Endothelial cell of umbilical vein (primary cell): ENCODE data around the gene ZNF503. TPM values are rescaled to one million over a fixed set of nuclear protein-coding genes. Genes with fewer than 3 reads are reported as not detected.

ENCODE experiments used
- BruUV-seq: library from RNA; stranded (reverse); fragments of 400-500 nt; replicated peaks from 2 replicates; lab custom pipeline; 2021; lab: Mats Ljungman, UMichigan
- CTCF ChIA-PET: fragments of 300-600, 350-600 bp; sonication (Branson Sonifier 250); formaldehyde crosslinking; loops from one replicate; lab custom pipeline; 2021; ENCODE audit warnings: antibody characterized with exemption, inconsistent platforms; lab: Charles Lee
- POLR2A ChIA-PET: fragments of 300-600, 350-600 bp; sonication (Branson Sonifier 250); formaldehyde crosslinking; loops from one replicate; lab custom pipeline; 2021; ENCODE audit warnings: antibody characterized with exemption, inconsistent platforms; lab: Charles Lee
- DNase-seq: peaks from one replicate; pipeline ENCODE4 v3.0.0-alpha.2; 2011; ENCODE audit warnings: low read depth, low spot score
- FAIRE-seq: peaks from 2 replicates; lab custom pipeline; 2011; peaks lifted over from hg19 to GRCh38; lab: Jason Lieb, UNC
- H2AFZ ChIP-seq: 2 replicates; pipeline ENCODE4 v1.6.0; 2012; ENCODE audit warnings: low read depth, low read length, control low read depth, inconsistent platforms
- H3K27ac ChIP-seq: 2 replicates; pipeline ENCODE4 v1.5.1; 2011; ENCODE audit warnings: low read depth, mild to moderate bottlenecking, control low read depth, low read length, moderate library complexity; ENCODE audit not compliant: insufficient read depth
- H3K27me3 ChIP-seq, 2 experiments: 2 replicates each; pipeline versions ENCODE4 v1.6.0 to v1.6.1; 2011; ENCODE audit warnings: low read length in 2 of 2, mixed read lengths in 1 of 2; ENCODE audit not compliant: control insufficient read depth in 2 of 2, insufficient read depth in 2 of 2
- H3K36me3 ChIP-seq, 2 experiments: 2 replicates in 1 of 2; 3 replicates in 1 of 2; pipeline ENCODE4 v1.5.1; 2011; ENCODE audit warnings: low read length in 2 of 2, mild to moderate bottlenecking in 1 of 2, moderate library complexity in 1 of 2; ENCODE audit not compliant: control insufficient read depth in 2 of 2, insufficient read depth in 2 of 2; ENCODE audit errors: extremely low read depth in 1 of 2
- H3K4me1 ChIP-seq: 3 replicates; pipeline ENCODE4 v1.5.1; 2011; ENCODE audit warnings: mild to moderate bottlenecking, low read length; ENCODE audit not compliant: control insufficient read depth, insufficient read depth; ENCODE audit errors: extremely low read depth
- H3K4me2 ChIP-seq: 2 replicates; pipeline ENCODE4 v1.6.1; 2011; ENCODE audit warnings: low read length, control low read depth, mixed read lengths; ENCODE audit not compliant: insufficient read depth
- H3K4me3 ChIP-seq, 3 experiments: fragments of 200-600 bp in 1 of 3; sonication (generic), shearing (Covaris generic) in 1 of 3; replicated peaks in 1 of 3; 2 replicates each; pipeline ENCODE4 v1.5.1; 2011 to 2016; ENCODE audit warnings: control low read depth in 3 of 3, low read length in 3 of 3, mild to moderate bottlenecking in 2 of 3, inconsistent platforms in 1 of 3, low read depth in 1 of 3, moderate library complexity in 1 of 3; ENCODE audit not compliant: insufficient read depth in 1 of 3
- H3K79me2 ChIP-seq: 2 replicates; pipeline ENCODE4 v1.6.0; 2012; ENCODE audit warnings: low read length, inconsistent platforms; ENCODE audit not compliant: control insufficient read depth, insufficient read depth
- H3K9ac ChIP-seq: replicated peaks from 2 replicates; pipeline ENCODE3; 2011; ENCODE audit warnings: low read length, control low read depth; ENCODE audit not compliant: insufficient read depth; ENCODE audit errors: extremely low read depth
- H3K9me1 ChIP-seq: replicated peaks from 3 replicates; pipeline ENCODE4 v1.6.0; 2011; ENCODE audit warnings: mild to moderate bottlenecking, low read length; ENCODE audit not compliant: control insufficient read depth, insufficient read depth; ENCODE audit errors: extremely low read depth
- H3K9me3 ChIP-seq: replicated peaks from 2 replicates; pipeline ENCODE4 v1.5.1; 2012; ENCODE audit warnings: low read length, inconsistent platforms; ENCODE audit not compliant: control insufficient read depth, insufficient read depth
- H4K20me1 ChIP-seq: replicated peaks from 2 replicates; pipeline ENCODE3; 2011; ENCODE audit warnings: mild to moderate bottlenecking, low read length; ENCODE audit not compliant: control insufficient read depth, insufficient read depth; ENCODE audit errors: extremely low read depth
- EZH2 ChIP-seq: IDR thresholded peaks from 2 replicates; pipeline ENCODE4 v1.6.1; 2012; ENCODE audit warnings: borderline replicate concordance, low read depth, mild to moderate bottlenecking, moderate library complexity, low read length, inconsistent platforms; ENCODE audit not compliant: severe bottlenecking
- FOS ChIP-seq: IDR thresholded peaks from 2 replicates; pipeline ENCODE4 v1.6.1; 2011; ENCODE audit warnings: mild to moderate bottlenecking, low read length, moderate library complexity, borderline replicate concordance; ENCODE audit not compliant: insufficient read depth
- GATA2 ChIP-seq: IDR thresholded peaks from 2 replicates; pipeline ENCODE4 v1.7.0; 2011; ENCODE audit warnings: low read depth, mild to moderate bottlenecking, moderate library complexity, mixed read lengths, low read length; ENCODE audit not compliant: insufficient read length, insufficient read depth
- JUN ChIP-seq: IDR thresholded peaks from 2 replicates; pipeline ENCODE4 v1.6.1; 2011; ENCODE audit warnings: borderline replicate concordance, low read depth; ENCODE audit not compliant: insufficient read length, insufficient read depth
- MYC ChIP-seq: IDR thresholded peaks from one replicate; pipeline ENCODE4 v1.6.1; 2011; ENCODE audit warnings: mild to moderate bottlenecking, low read depth, low read length
- POLR2A ChIP-seq: IDR thresholded peaks from 2 replicates; pipeline ENCODE4 v1.6.1; 2012; ENCODE audit warnings: low read depth, mild to moderate bottlenecking, control low read depth, low read length
- POLR2AphosphoS5 ChIP-seq: IDR thresholded peaks from 2 replicates; pipeline ENCODE4 v1.6.1; 2012; ENCODE audit warnings: low read depth, mild to moderate bottlenecking, control low read depth, low read length, moderate library complexity; ENCODE audit not compliant: insufficient read depth
- dilution Hi-C: fragments of 300-500 bp; cut with MboI; formaldehyde crosslinking; loops from one replicate; pipeline ENCODE4 v1.15.0; 2019; ENCODE audit warnings: low sequenced_read_pairs; ENCODE audit not compliant: extremely low pct_ligation_motif_present
- intact Hi-C: fragments of 100-400 bp; cut with micrococcal nuclease; formaldehyde crosslinking; loops from one replicate; pipeline ENCODE4 v1.10.0; 2022
- polyA plus RNA-seq, 4 experiments: library from polyadenylated mRNA; depleted of rRNA in 3 of 4; stranded (reverse) in 3 of 4; unstranded in 1 of 4; fragments of >200 nt; gene quantifications; 2 replicates each; pipeline versions ENCODE4 v1.2.1 to v1.2.3, GENCODE V29; 2011 to 2012; ENCODE audit warnings: missing spikeins in 1 of 4
- total RNA-seq: library from RNA; stranded (reverse); gene quantifications from 2 replicates; pipeline ENCODE4 v1.2.3, GENCODE V29; 2021
- TF ChIP-seq, protein P1 (sequence below): IDR thresholded peaks from 2 replicates; pipeline ENCODE4 v1.6.1; 2011; ENCODE audit not compliant: insufficient read depth, insufficient read length
- TF ChIP-seq, protein P2 (sequence below), 2 donors: IDR thresholded peaks; 1 replicate in 1 of 2; 2 replicates in 1 of 2; pipeline ENCODE4 v1.5.1; 2011; ENCODE audit warnings: low read length in 2 of 2, mild to moderate bottlenecking in 2 of 2, moderate library complexity in 2 of 2, control low read depth in 1 of 2, inconsistent platforms in 1 of 2, low read depth in 1 of 2; ENCODE audit not compliant: insufficient read depth in 1 of 2; ENCODE audit errors: extremely low read depth in 1 of 2

The ZNF503 gene
- total and polyA plus RNA-seq, 2 donors (not counting 3 experiments of a cell fraction or from before 2014, with no cell fraction given): 0.58 to 2.2 TPM

DNA sequence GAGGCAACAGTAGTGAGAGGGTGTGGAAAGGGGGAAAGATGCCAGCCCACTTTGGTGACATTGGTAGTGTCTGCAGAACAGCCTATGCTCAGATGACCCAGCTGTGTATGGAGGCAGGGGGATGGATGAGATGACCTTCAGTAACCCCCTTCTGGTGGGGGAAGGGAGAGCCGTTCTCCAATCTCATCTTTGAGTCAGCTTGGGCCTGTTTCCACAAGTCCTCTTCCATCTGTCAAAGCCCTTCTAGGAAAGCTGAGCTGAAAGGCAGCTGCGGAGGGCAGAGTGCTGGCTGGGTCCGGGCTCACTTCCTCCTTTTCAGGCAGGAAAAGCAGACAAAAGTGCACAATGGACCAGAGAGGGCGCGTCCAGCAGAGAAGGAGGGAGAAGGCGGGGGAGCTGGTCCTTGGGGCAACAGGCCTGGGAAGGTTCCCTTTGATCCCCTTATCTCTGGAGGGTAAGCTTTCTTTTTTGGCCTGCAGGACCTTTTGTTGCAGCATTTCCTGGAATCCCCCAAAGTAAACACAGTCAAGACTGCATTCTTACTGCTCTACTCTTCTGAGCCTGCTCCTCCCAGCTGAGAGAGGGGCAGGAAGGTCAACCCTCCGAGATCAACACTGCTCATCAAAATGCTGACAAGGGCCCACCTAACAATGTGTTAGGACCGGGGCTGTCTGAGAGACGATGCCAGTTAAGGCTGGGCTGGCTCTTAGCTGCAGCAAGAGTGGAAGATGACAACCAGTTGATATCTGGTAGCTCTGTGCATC lies 28.6 kb upstream of the ZNF503 start:
- DNase-seq (peak; percentile 45), FAIRE-seq (peak; percentile 40)
- CTCF ChIA-PET: interaction anchor here (0.9 to 2.7 kb wide), 5 partner anchors 15 to 480 kb away, joined by 4 to 9 read pairs (median 5); partner anchors contain the start of gene ZNF503
- BruUV-seq: no TSS peak
- Histone ChIP-seq H3K79me2 (no peaks in the 10 kb centered on the region), H3K27me3 (peaks cover 0 to 4% of the 10 kb centered on the region in 2 experiments), H3K36me3 (no peaks in the 10 kb centered on the region), H3K27ac (no peak overlapping the region), H4K20me1 (no peaks in the 10 kb centered on the region), H3K4me1 (peaks cover 28% of the 10 kb centered on the region), H3K4me2 (peak overlapping the region; percentile 39), H3K9me1 (no peaks in the 10 kb centered on the region), H3K9me3 (no peaks in the 10 kb centered on the region), H3K4me3 (no peak overlapping the region), H2AFZ (peak overlapping the region; percentile 41), H3K9ac (no peak overlapping the region)
- intact Hi-C loops: loop anchor here (1.0 kb wide), 1 partner anchor 28 kb away; no protein-coding TSS in a partner anchor
- POLR2A ChIA-PET: interaction anchor here (1.6 kb wide), 1 partner anchor 28 kb away, joined by 7 read pairs; the partner anchor contains the start of gene ZNF503
- TF ChIP-seq, protein P1, sequence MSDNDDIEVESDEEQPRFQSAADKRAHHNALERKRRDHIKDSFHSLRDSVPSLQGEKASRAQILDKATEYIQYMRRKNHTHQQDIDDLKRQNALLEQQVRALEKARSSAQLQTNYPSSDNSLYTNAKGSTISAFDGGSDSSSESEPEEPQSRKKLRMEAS: no peak
- TF ChIP-seq, protein P2, sequence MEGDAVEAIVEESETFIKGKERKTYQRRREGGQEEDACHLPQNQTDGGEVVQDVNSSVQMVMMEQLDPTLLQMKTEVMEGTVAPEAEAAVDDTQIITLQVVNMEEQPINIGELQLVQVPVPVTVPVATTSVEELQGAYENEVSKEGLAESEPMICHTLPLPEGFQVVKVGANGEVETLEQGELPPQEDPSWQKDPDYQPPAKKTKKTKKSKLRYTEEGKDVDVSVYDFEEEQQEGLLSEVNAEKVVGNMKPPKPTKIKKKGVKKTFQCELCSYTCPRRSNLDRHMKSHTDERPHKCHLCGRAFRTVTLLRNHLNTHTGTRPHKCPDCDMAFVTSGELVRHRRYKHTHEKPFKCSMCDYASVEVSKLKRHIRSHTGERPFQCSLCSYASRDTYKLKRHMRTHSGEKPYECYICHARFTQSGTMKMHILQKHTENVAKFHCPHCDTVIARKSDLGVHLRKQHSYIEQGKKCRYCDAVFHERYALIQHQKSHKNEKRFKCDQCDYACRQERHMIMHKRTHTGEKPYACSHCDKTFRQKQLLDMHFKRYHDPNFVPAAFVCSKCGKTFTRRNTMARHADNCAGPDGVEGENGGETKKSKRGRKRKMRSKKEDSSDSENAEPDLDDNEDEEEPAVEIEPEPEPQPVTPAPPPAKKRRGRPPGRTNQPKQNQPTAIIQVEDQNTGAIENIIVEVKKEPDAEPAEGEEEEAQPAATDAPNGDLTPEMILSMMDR (IDR thresholded peaks at IDR 0.05; ENCODE audit: extremely low read depth in 1 of 2, insufficient read depth in 1 of 2, low read depth in 1 of 2, low read length in 2 of 2): no peak
- TF ChIP-seq MYC (no peak), FOS (no peak), POLR2A (no peak), GATA2 (no peak), EZH2 (no peak), JUN (no peak), POLR2AphosphoS5 (no peak)
- dilution Hi-C loops: no loop called here
